GM23338 (cell line): ENCODE measurements around the gene MYO5C. TPM values are rescaled to one million over a fixed set of nuclear protein-coding genes. Genes with fewer than 3 reads are reported as not detected.

Experiments used
- ATAC-seq: fragments of 200-7000 bp; cut with Tn5 transposase; 3 replicates; pipeline ENCODE4 v1.9.1; 2020
- DNase-seq: peaks from one replicate; pipeline ENCODE4 v3.0.0-alpha.2; 2015; ENCODE audit warnings: low spot score
- H2AFZ ChIP-seq: fragments of 200-600 bp; sonication (generic); 2 replicates; pipeline ENCODE4 v1.8.0; 2016; ENCODE audit warnings: antibody characterized with exemption, mild to moderate bottlenecking, moderate library complexity
- H3F3A ChIP-seq: fragments of 200-600 bp; sonication (generic); replicated peaks from 2 replicates; pipeline ENCODE4 v1.8.0; 2017; ENCODE audit warnings: antibody characterized with exemption, mixed run types, low read depth
- H3K27ac ChIP-seq: fragments of 200-600 bp; sonication (generic); 2 replicates; pipeline ENCODE4 v1.6.1; 2016; ENCODE audit warnings: low read depth
- H3K27me3 ChIP-seq: fragments of 200-600 bp; sonication (generic); 2 replicates; pipeline ENCODE4 v1.8.0; 2016; ENCODE audit warnings: mild to moderate bottlenecking, mixed run types, moderate library complexity; ENCODE audit not compliant: insufficient read depth
- H3K36me3 ChIP-seq: fragments of 200-600 bp; sonication (generic); 2 replicates; pipeline ENCODE4 v1.8.0; 2016; ENCODE audit warnings: mild to moderate bottlenecking; ENCODE audit not compliant: insufficient read depth
- H3K4me1 ChIP-seq: fragments of 200-600 bp; sonication (generic); 2 replicates; pipeline ENCODE4 v1.8.0; 2016; ENCODE audit warnings: mild to moderate bottlenecking, moderate library complexity; ENCODE audit not compliant: insufficient read depth
- H3K4me2 ChIP-seq: fragments of 200-600 bp; sonication (generic); 2 replicates; pipeline ENCODE4 v1.7.1; 2017; ENCODE audit warnings: mixed run types
- H3K4me3 ChIP-seq: fragments of 200-600 bp; sonication (generic); 2 replicates; pipeline ENCODE4 v1.6.1; 2016; ENCODE audit warnings: mixed run types
- H3K79me2 ChIP-seq: fragments of 200-600 bp; sonication (generic); replicated peaks from 2 replicates; pipeline ENCODE4 v1.8.0; 2017; ENCODE audit warnings: mild to moderate bottlenecking; ENCODE audit not compliant: insufficient read depth
- H3K9me2 ChIP-seq: fragments of 200-600 bp; sonication (generic); 2 replicates; pipeline ENCODE4 v1.8.0; 2017; ENCODE audit not compliant: insufficient read depth
- H4K20me1 ChIP-seq: fragments of 200-600 bp; sonication (generic); replicated peaks from 2 replicates; pipeline ENCODE4 v1.8.0; 2017; ENCODE audit warnings: mild to moderate bottlenecking; ENCODE audit not compliant: insufficient read depth
- H3K27ac Mint-ChIP-seq: 2 replicates; pipeline ENCODE4 v1.8.0; 2020; ENCODE audit warnings: inconsistent platforms, mild to moderate bottlenecking, moderate library complexity, mixed read lengths
- H3K27me3 Mint-ChIP-seq: 3 replicates; pipeline ENCODE4 v1.8.0; 2022; ENCODE audit warnings: low read depth, mild to moderate bottlenecking, moderate library complexity, mixed read lengths, inconsistent platforms; ENCODE audit not compliant: insufficient read depth, poor library complexity
- H3K36me3 Mint-ChIP-seq: 3 replicates; pipeline ENCODE4 v1.8.0; 2021; ENCODE audit warnings: low read depth, mild to moderate bottlenecking, inconsistent platforms, moderate library complexity, mixed read lengths
- H3K4me1 Mint-ChIP-seq: 3 replicates; pipeline ENCODE4 v1.8.0; 2020; ENCODE audit warnings: mild to moderate bottlenecking, inconsistent platforms, mixed read lengths
- H3K4me3 Mint-ChIP-seq: 3 replicates; pipeline ENCODE4 v1.8.0; 2021; ENCODE audit warnings: moderate library complexity, mild to moderate bottlenecking, inconsistent platforms, mixed read lengths
- H3K9me3 Mint-ChIP-seq: 3 replicates; pipeline ENCODE4 v1.8.0; 2020; ENCODE audit warnings: moderate library complexity, mild to moderate bottlenecking, inconsistent platforms, mixed read lengths
- CREB1 ChIP-seq: fragments of 250-450 bp; sonication (Bioruptor Pico); IDR thresholded peaks from 2 replicates; pipeline ENCODE4 v1.5.0; 2020; ENCODE audit warnings: low read depth, mild to moderate bottlenecking, moderate library complexity
- EZH2 ChIP-seq: fragments of 200-600 bp; sonication (generic); IDR thresholded peaks from one replicate; pipeline ENCODE4 v1.8.0; 2017; ENCODE audit warnings: antibody characterized with exemption, mild to moderate bottlenecking, low read depth; ENCODE audit not compliant: unreplicated experiment
- EZH2phosphoT487 ChIP-seq: fragments of 200-600 bp; sonication (generic); IDR thresholded peaks from one replicate; pipeline ENCODE4 v1.8.1; 2018; ENCODE audit warnings: antibody characterized with exemption; ENCODE audit not compliant: unreplicated experiment
- JUNB ChIP-seq: IDR thresholded peaks from one replicate; pipeline ENCODE4 v1.6.1; 2016; ENCODE audit warnings: antibody characterized with exemption; ENCODE audit not compliant: unreplicated experiment
- NANOG ChIP-seq: IDR thresholded peaks from 2 replicates; pipeline ENCODE4 v1.6.1; 2016; ENCODE audit warnings: antibody characterized with exemption, borderline replicate concordance
- POLR2AphosphoS5 ChIP-seq: IDR thresholded peaks from 2 replicates; pipeline ENCODE4 v1.6.1; 2016; ENCODE audit warnings: antibody characterized with exemption, low read depth
- STAT1 ChIP-seq: IDR thresholded peaks from one replicate; pipeline ENCODE4 v1.6.1; 2016; ENCODE audit warnings: antibody characterized with exemption; ENCODE audit not compliant: unreplicated experiment
- ZNF114 ChIP-seq: fragments of 250-450 bp; sonication (Bioruptor Pico); IDR thresholded peaks from 2 replicates; pipeline ENCODE4 v1.5.0; 2020; ENCODE audit warnings: mild to moderate bottlenecking, moderate library complexity
- ZNF331 ChIP-seq: fragments of 250-450 bp; sonication (Bioruptor Pico); IDR thresholded peaks from 2 replicates; pipeline ENCODE4 v1.5.0; 2020; ENCODE audit warnings: low read depth, mild to moderate bottlenecking, moderate library complexity
- ZNF462 ChIP-seq: fragments of 250-450 bp; sonication (Bioruptor Pico); IDR thresholded peaks from 2 replicates; pipeline ENCODE4 v1.5.0; 2020; ENCODE audit warnings: mild to moderate bottlenecking, moderate library complexity
- polyA plus RNA-seq: library from polyadenylated mRNA; unstranded; fragments of >200 nt; fragmentation: Nextera tagmentation; extraction: Ambion mirVana; gene quantifications from 2 replicates; pipeline ENCODE4 v1.2.1, GENCODE V29; 2016
- total RNA-seq: library from RNA; depleted of rRNA; stranded (reverse); fragments of >200 nt; shearing (Covaris generic); gene quantifications from 2 replicates; pipeline ENCODE4 v1.2.3, GENCODE V29; 2014
- TF ChIP-seq, protein P1 (sequence below), 2 experiments: fragments of 200-600 bp in 1 of 2; sonication (generic) in 1 of 2; conservative IDR thresholded peaks; 2 replicates each; pipeline versions ENCODE4 v1.5.1 to v1.6.1; 2016 to 2017; ENCODE audit warnings: antibody characterized with exemption in 2 of 2, low read depth in 2 of 2, mild to moderate bottlenecking in 2 of 2, moderate library complexity in 1 of 2
- TF ChIP-seq, protein P2 (sequence below): IDR thresholded peaks from 2 replicates; pipeline ENCODE4 v1.6.1; 2016; ENCODE audit warnings: antibody characterized with exemption
- TF ChIP-seq, protein P3 (sequence below): IDR thresholded peaks from one replicate; pipeline ENCODE4 v1.6.1; 2018; ENCODE audit warnings: antibody characterized with exemption; ENCODE audit not compliant: unreplicated experiment

The MYO5C gene
- total and polyA plus RNA-seq, 2 experiments from 2014 or later: 7.9 to 28.8 TPM

- Mint-ChIP-seq H3K27me3 (no peaks in the 10 kb centered on the region), H3K4me3 (no peak overlapping the region), H3K27ac (no peak overlapping the region), H3K9me3 (no peaks in the 10 kb centered on the region), H3K36me3 (peaks cover 57% of the 10 kb centered on the region), H3K4me1 (no peaks in the 10 kb centered on the region)
- Histone ChIP-seq H3K9me2 (no peaks in the 10 kb centered on the region), H3K4me3 (no peak overlapping the region), H3K27me3 (no peaks in the 10 kb centered on the region), H3K36me3 (peaks cover 19% of the 10 kb centered on the region), H3K79me2 (no peaks in the 10 kb centered on the region), H4K20me1 (no peaks in the 10 kb centered on the region; the same call in 1 of the 2 replicates), H2AFZ (no peak overlapping the region), H3K4me2 (no peak overlapping the region), H3K4me1 (no peaks in the 10 kb centered on the region), H3F3A (no peaks in the 10 kb centered on the region), H3K27ac (no peak overlapping the region)
- DNase-seq (no peak), ATAC-seq (no peak)
- TF ChIP-seq POLR2AphosphoS5 (no peak), ZNF114 (CRISPR knock-in tag) (no peak), ZNF462 (CRISPR knock-in tag) (no peak), JUNB (no peak), EZH2 (no peak), STAT1 (no peak), CREB1 (no peak), ZNF331 (CRISPR knock-in tag) (no peak), EZH2phosphoT487 (no peak), NANOG (no peak)
- TF ChIP-seq, protein P1, sequence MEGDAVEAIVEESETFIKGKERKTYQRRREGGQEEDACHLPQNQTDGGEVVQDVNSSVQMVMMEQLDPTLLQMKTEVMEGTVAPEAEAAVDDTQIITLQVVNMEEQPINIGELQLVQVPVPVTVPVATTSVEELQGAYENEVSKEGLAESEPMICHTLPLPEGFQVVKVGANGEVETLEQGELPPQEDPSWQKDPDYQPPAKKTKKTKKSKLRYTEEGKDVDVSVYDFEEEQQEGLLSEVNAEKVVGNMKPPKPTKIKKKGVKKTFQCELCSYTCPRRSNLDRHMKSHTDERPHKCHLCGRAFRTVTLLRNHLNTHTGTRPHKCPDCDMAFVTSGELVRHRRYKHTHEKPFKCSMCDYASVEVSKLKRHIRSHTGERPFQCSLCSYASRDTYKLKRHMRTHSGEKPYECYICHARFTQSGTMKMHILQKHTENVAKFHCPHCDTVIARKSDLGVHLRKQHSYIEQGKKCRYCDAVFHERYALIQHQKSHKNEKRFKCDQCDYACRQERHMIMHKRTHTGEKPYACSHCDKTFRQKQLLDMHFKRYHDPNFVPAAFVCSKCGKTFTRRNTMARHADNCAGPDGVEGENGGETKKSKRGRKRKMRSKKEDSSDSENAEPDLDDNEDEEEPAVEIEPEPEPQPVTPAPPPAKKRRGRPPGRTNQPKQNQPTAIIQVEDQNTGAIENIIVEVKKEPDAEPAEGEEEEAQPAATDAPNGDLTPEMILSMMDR (conservative IDR thresholded peaks at IDR 0.05; ENCODE audit: low read depth in 2 of 2): no peak
- TF ChIP-seq, protein P2, sequence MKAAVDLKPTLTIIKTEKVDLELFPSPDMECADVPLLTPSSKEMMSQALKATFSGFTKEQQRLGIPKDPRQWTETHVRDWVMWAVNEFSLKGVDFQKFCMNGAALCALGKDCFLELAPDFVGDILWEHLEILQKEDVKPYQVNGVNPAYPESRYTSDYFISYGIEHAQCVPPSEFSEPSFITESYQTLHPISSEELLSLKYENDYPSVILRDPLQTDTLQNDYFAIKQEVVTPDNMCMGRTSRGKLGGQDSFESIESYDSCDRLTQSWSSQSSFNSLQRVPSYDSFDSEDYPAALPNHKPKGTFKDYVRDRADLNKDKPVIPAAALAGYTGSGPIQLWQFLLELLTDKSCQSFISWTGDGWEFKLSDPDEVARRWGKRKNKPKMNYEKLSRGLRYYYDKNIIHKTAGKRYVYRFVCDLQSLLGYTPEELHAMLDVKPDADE: no peak
- TF ChIP-seq, protein P3, sequence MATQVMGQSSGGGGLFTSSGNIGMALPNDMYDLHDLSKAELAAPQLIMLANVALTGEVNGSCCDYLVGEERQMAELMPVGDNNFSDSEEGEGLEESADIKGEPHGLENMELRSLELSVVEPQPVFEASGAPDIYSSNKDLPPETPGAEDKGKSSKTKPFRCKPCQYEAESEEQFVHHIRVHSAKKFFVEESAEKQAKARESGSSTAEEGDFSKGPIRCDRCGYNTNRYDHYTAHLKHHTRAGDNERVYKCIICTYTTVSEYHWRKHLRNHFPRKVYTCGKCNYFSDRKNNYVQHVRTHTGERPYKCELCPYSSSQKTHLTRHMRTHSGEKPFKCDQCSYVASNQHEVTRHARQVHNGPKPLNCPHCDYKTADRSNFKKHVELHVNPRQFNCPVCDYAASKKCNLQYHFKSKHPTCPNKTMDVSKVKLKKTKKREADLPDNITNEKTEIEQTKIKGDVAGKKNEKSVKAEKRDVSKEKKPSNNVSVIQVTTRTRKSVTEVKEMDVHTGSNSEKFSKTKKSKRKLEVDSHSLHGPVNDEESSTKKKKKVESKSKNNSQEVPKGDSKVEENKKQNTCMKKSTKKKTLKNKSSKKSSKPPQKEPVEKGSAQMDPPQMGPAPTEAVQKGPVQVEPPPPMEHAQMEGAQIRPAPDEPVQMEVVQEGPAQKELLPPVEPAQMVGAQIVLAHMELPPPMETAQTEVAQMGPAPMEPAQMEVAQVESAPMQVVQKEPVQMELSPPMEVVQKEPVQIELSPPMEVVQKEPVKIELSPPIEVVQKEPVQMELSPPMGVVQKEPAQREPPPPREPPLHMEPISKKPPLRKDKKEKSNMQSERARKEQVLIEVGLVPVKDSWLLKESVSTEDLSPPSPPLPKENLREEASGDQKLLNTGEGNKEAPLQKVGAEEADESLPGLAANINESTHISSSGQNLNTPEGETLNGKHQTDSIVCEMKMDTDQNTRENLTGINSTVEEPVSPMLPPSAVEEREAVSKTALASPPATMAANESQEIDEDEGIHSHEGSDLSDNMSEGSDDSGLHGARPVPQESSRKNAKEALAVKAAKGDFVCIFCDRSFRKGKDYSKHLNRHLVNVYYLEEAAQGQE: no peak
Observed at GRCh38 chr15:52238149-52238548, 57.5 kb downstream of the MYO5C start.
